Neuronal stem cell (in vitro differentiated cells): Measurements from ENCODE around the gene TMC5.

Source experiments
- DNase-seq: peaks from one replicate; pipeline ENCODE4 v3.0.0-alpha.2; 2013; ENCODE audit warnings: low spot score
- H2AFZ ChIP-seq: one replicate; pipeline ENCODE4 v1.6.1; 2013; ENCODE audit warnings: mild to moderate bottlenecking, low read length, inconsistent platforms
- H2AK5ac ChIP-seq: 2 replicates; pipeline ENCODE4 v1.6.1; 2013; ENCODE audit warnings: low read depth, mild to moderate bottlenecking, inconsistent platforms, low read length, moderate library complexity, mixed read lengths
- H2BK120ac ChIP-seq: 2 replicates; pipeline ENCODE4 v1.6.1; 2013; ENCODE audit warnings: low read depth, mild to moderate bottlenecking, inconsistent platforms, low read length, moderate library complexity, mixed read lengths
- H2BK12ac ChIP-seq: one replicate; pipeline ENCODE4 v1.6.1; 2013; ENCODE audit warnings: low read length, inconsistent platforms
- H2BK15ac ChIP-seq: 2 replicates; pipeline ENCODE4 v1.6.1; 2013; ENCODE audit warnings: mild to moderate bottlenecking, low read length, inconsistent platforms, mixed read lengths
- H2BK5ac ChIP-seq: one replicate; pipeline ENCODE4 v1.6.1; 2013; ENCODE audit warnings: inconsistent platforms, mild to moderate bottlenecking, low read length, moderate library complexity
- H3K14ac ChIP-seq: one replicate; pipeline ENCODE4 v1.6.1; 2013; ENCODE audit warnings: low read length, inconsistent platforms
- H3K18ac ChIP-seq: 2 replicates; pipeline ENCODE4 v1.6.1; 2013; ENCODE audit warnings: low read length, inconsistent platforms
- H3K23ac ChIP-seq: 2 replicates; pipeline ENCODE4 v1.6.1; 2013; ENCODE audit warnings: low read depth, mild to moderate bottlenecking, mixed read lengths, low read length, inconsistent platforms; ENCODE audit not compliant: poor library complexity
- H3K27ac ChIP-seq: replicated peaks from 3 replicates; pipeline ENCODE4 v1.5.1; 2013; ENCODE audit warnings: low read length, inconsistent platforms
- H3K27me3 ChIP-seq, 3 experiments: 2 replicates each; pipeline ENCODE4 v1.6.1; 2013; ENCODE audit warnings: low read length in 3 of 3, mild to moderate bottlenecking in 2 of 3, inconsistent platforms in 1 of 3, low read depth in 1 of 3, mixed read lengths in 1 of 3, moderate library complexity in 1 of 3; ENCODE audit not compliant: control insufficient read depth in 3 of 3, insufficient read depth in 3 of 3
- H3K36me3 ChIP-seq, 2 donors: replicated peaks in 1 of 2; 2 replicates each; pipeline ENCODE4 v1.6.1; 2013; ENCODE audit warnings: low read length in 2 of 2; ENCODE audit not compliant: control insufficient read depth in 2 of 2, insufficient read depth in 2 of 2
- H3K4ac ChIP-seq: 2 replicates; pipeline ENCODE4 v1.6.1; 2013; ENCODE audit warnings: inconsistent platforms, mild to moderate bottlenecking, low read length, moderate library complexity
- H3K4me1 ChIP-seq, 2 donors: 1 replicate in 1 of 2; 2 replicates in 1 of 2; pipeline ENCODE4 v1.6.1; 2013; ENCODE audit warnings: low read length in 2 of 2, low read depth in 1 of 2; ENCODE audit not compliant: control insufficient read depth in 2 of 2, insufficient read depth in 1 of 2
- H3K4me2 ChIP-seq: one replicate; pipeline ENCODE4 v1.6.1; 2013; ENCODE audit warnings: mild to moderate bottlenecking, low read length, inconsistent platforms; ENCODE audit not compliant: insufficient read depth, poor library complexity, severe bottlenecking
- H3K4me3 ChIP-seq, 2 donors: 2 replicates each; pipeline ENCODE4 v1.5.1; 2013; ENCODE audit warnings: low read length in 2 of 2, mild to moderate bottlenecking in 2 of 2, inconsistent platforms in 1 of 2, moderate library complexity in 1 of 2
- H3K79me1 ChIP-seq: one replicate; pipeline ENCODE4 v1.6.1; 2013; ENCODE audit warnings: low read depth, mild to moderate bottlenecking, inconsistent platforms, low read length, moderate library complexity
- H3K9ac ChIP-seq: one replicate; pipeline ENCODE4 v1.6.1; 2013; ENCODE audit warnings: mild to moderate bottlenecking, low read depth, low read length, inconsistent platforms; ENCODE audit not compliant: poor library complexity
- H3K9me3 ChIP-seq, 2 donors: replicated peaks in 1 of 2; 2 replicates each; pipeline versions ENCODE3 to v1.6.1; 2013; ENCODE audit warnings: low read length in 2 of 2, mild to moderate bottlenecking in 2 of 2, inconsistent platforms in 1 of 2, low read depth in 1 of 2, mixed read lengths in 1 of 2, moderate library complexity in 1 of 2; ENCODE audit not compliant: control insufficient read depth in 2 of 2, insufficient read depth in 1 of 2
- H4K8ac ChIP-seq: one replicate; pipeline ENCODE4 v1.6.1; 2013; ENCODE audit warnings: low read depth, mild to moderate bottlenecking, inconsistent platforms, low read length, moderate library complexity
- H4K91ac ChIP-seq: one replicate; pipeline ENCODE4 v1.6.1; 2013; ENCODE audit warnings: low read length, low read depth, mild to moderate bottlenecking, inconsistent platforms; ENCODE audit not compliant: poor library complexity
- WGBS, 2 donors: extraction: QIAGEN DNeasy Blood & Tissue Kit; methylation state at CpG; one replicate each; pipeline ENCODE4 v1.1.7; 2013; ENCODE audit warnings: missing lambda C conversion rate in 2 of 2, mixed read lengths in 1 of 2; ENCODE audit not compliant: insufficient read length in 2 of 2, insufficient replicate concordance in 1 of 2; ENCODE audit errors: extremely low coverage in 2 of 2; 5-methylcytosine and 5-hydroxymethylcytosine counted together

The TMC5 gene

DNA sequence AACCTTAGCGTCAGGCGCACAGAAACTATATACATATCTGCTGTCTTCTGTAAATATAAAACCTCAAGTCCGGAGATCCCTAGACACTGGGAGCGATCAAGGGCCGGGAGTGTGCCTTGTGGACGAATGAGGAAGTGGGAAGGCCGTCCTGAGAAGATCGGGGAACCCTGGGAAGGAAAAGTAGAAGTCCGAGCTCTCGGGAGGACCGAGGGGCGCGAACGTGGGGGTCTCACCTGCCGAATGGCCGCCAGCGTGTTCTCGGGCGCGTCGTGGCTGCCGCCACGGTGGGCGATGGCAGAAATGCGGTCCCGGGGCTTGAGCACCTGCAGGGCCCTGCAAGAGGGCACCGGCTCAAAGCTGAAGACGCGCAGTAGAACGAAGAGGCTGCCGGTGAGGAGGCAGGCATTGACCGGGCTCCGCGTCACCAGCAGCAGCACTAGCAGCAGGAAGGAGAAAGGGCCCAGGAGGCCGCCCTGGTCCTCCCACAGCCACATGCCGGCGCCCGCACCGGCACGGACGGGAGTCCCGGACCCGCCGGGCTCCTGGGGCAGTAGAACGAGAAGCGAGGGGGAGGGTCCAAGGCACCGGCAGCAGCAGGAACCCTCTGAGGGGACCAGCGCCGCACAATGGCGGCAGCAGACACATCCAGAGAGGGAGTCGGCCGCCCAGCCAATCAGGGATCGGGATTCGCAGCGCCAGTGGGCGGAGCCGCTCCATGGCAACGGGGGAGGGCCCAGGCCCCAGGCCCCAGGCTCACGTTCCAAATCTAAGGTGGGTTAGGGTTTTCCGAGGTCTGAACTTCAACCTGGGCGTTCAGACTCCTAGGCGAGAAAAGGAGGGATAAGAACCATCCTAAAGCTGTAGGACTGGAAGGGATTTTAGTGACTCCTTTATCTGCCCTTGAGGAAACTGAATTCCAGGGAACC is 104.1 kb downstream of the TMC5 start, which contains the start of gene GDE1:
Gene GDE1 (minus strand): TSS at position 628 of the 926 bp plus-strand sequence. CDS start 134 bp downstream, at position 494.
- Histone ChIP-seq H3K14ac (no peak within 1 kb of the TSS), H3K27ac (peak within 1 kb of the TSS; percentile 60), H3K4me1 (peaks cover 8 to 12% of the 10 kb centered on the region in 2 donors), H2AFZ (peak within 1 kb of the TSS; percentile 89), H3K18ac (peak within 1 kb of the TSS; percentile 97), H3K4me2 (peak within 1 kb of the TSS; percentile 63), H2AK5ac (no peak within 1 kb of the TSS), H4K91ac (no peak within 1 kb of the TSS), H4K8ac (no peak within 1 kb of the TSS), H2BK5ac (peak within 1 kb of the TSS; percentile 92), H3K9ac (peak within 1 kb of the TSS; percentile 90), H3K4me3 (peak within 1 kb of the TSS; percentile 94 to 95), H3K79me1 (peaks cover 4% of the 10 kb centered on the region), H2BK12ac (no peak within 1 kb of the TSS), H3K9me3 (no peaks in the 10 kb centered on the region), H2BK15ac (peak within 1 kb of the TSS; percentile 15), H3K4ac (no peak within 1 kb of the TSS), H3K27me3 (no peaks in the 10 kb centered on the region), H3K36me3 (peaks cover 2 to 32% of the 10 kb centered on the region in 2 donors), H2BK120ac (no peak within 1 kb of the TSS), H3K23ac (peak within 1 kb of the TSS; percentile 87)
- peak; percentile 89 for DNase-seq
- WGBS, 2 donors = no CpG with 5 or more reads among the region's 62 CpGs

- no peak overlapping the region for H2BK15ac ChIP-seq
- H3K4me1 ChIP-seq = peaks cover 8 to 12% of the 10 kb centered on the region in 2 donors
- no peak overlapping the region for H4K8ac ChIP-seq
- H3K27me3 ChIP-seq = no peaks in the 10 kb centered on the region
- H4K91ac ChIP-seq = no peak overlapping the region
- peak overlapping the region in 1 of 2 donors; percentile 94 for H3K4me3 ChIP-seq
- H3K4me2 ChIP-seq = peak overlapping the region; percentile 63
- H3K79me1 ChIP-seq = peaks cover 4% of the 10 kb centered on the region
- no peak overlapping the region for H2BK12ac ChIP-seq
- H3K27ac ChIP-seq = no peak overlapping the region
- H3K9ac ChIP-seq = no peak overlapping the region
- peaks cover 0 to 27% of the 10 kb centered on the region in 2 donors for H3K36me3 ChIP-seq
- no peaks in the 10 kb centered on the region for H3K9me3 ChIP-seq
- WGBS, 2 donors = no CpG with 5 or more reads among the region's 5 CpGs
- H3K23ac ChIP-seq = no peak overlapping the region
- no peak overlapping the region for H3K18ac ChIP-seq
- no peak overlapping the region for H2AK5ac ChIP-seq
- no peak overlapping the region for H3K14ac ChIP-seq
- DNase-seq = peak; percentile 4
- H3K4ac ChIP-seq = no peak overlapping the region
- peak overlapping the region; percentile 89 for H2AFZ ChIP-seq
- no peak overlapping the region for H2BK5ac ChIP-seq
- H2BK120ac ChIP-seq = no peak overlapping the region
These were observed 104.7 kb downstream of the TMC5 start for GRCh38 chr16:19522397-19522732.

- no CpG with 5 or more reads among the region's 2 CpGs for WGBS, 2 donors
- Histone ChIP-seq H3K79me1 (peaks cover 4% of the 10 kb centered on the region), H3K4me2 (no peak overlapping the region), H3K14ac (no peak overlapping the region), H3K27ac (no peak overlapping the region), H2AK5ac (no peak overlapping the region), H3K27me3 (no peaks in the 10 kb centered on the region), H3K4ac (no peak overlapping the region), H3K23ac (no peak overlapping the region), H3K4me3 (no peak overlapping the region), H2AFZ (peak overlapping the region; percentile 89), H3K18ac (no peak overlapping the region), H4K8ac (no peak overlapping the region), H3K9ac (no peak overlapping the region), H2BK15ac (no peak overlapping the region), H3K36me3 (peaks cover 0 to 27% of the 10 kb centered on the region in 2 donors), H3K9me3 (no peaks in the 10 kb centered on the region), H2BK120ac (no peak overlapping the region), H2BK12ac (no peak overlapping the region), H4K91ac (no peak overlapping the region), H3K4me1 (peaks cover 8 to 12% of the 10 kb centered on the region in 2 donors), H2BK5ac (no peak overlapping the region)
- DNase-seq = no peak
These were observed 105.1 kb downstream of the TMC5 start for GRCh38 chr16:19522760-19523159.

- H3K79me1 ChIP-seq = peaks cover 4% of the 10 kb centered on the region
- H3K4me3 ChIP-seq = no peak overlapping the region
- peaks cover 8 to 12% of the 10 kb centered on the region in 2 donors for H3K4me1 ChIP-seq
- H3K4me2 ChIP-seq = no peak overlapping the region
- no peak overlapping the region for H4K91ac ChIP-seq
- H2AFZ ChIP-seq = peak overlapping the region; percentile 89
- no peak overlapping the region for H3K4ac ChIP-seq
- no peak overlapping the region for H2AK5ac ChIP-seq
- H2BK15ac ChIP-seq = no peak overlapping the region
- no peak overlapping the region for H3K9ac ChIP-seq
- peaks cover 0 to 30% of the 10 kb centered on the region in 2 donors for H3K36me3 ChIP-seq
- WGBS, 2 donors = no CpG with 5 or more reads among the region's 18 CpGs
- no peak overlapping the region for H2BK5ac ChIP-seq
- no peaks in the 10 kb centered on the region for H3K27me3 ChIP-seq
- H3K18ac ChIP-seq = no peak overlapping the region
- no peak overlapping the region for H3K27ac ChIP-seq
- no peak overlapping the region for H3K23ac ChIP-seq
- H4K8ac ChIP-seq = no peak overlapping the region
- H3K9me3 ChIP-seq = no peaks in the 10 kb centered on the region
- DNase-seq = no peak
- H3K14ac ChIP-seq = no peak overlapping the region
- no peak overlapping the region for H2BK12ac ChIP-seq
- no peak overlapping the region for H2BK120ac ChIP-seq
These were observed 105.5 kb downstream of the TMC5 start for GRCh38 chr16:19523184-19523558.
